Endothelial cell of coronary artery (primary cell): ENCODE measurements around the gene OPN1MW3. TPM values are rescaled to one million over a fixed set of nuclear protein-coding genes. Genes with fewer than 3 reads are reported as not detected.

ENCODE experiments used
- total RNA-seq: library from RNA; depleted of rRNA; stranded (reverse); fragments of >200 nt; gene quantifications from 2 replicates; pipeline ENCODE4 v1.2.3, GENCODE V29; 2014

The OPN1MW3 gene
- not detected in 2 replicates for total RNA-seq

GRCh38 chrX:154257282-154257681, at the start of gene OPN1MW3:
OPN1MW3 (plus strand) TSS chrX:154257582; CDS start chrX:154257620, 38 bp downstream.

GRCh38 chrX:154219456-154219855, 37.9 kb upstream of the OPN1MW3 start, which contains the start of gene OPN1MW2:
OPN1MW2 (plus strand) TSS chrX:154219756; CDS start chrX:154219816, 60 bp downstream.

GRCh38 chrX:154294791-154295574, 37.6 kb downstream of the OPN1MW3 start, which contains the start of gene TEX28:
TEX28 (minus strand) TSS chrX:154295124; CDS start chrX:154292117, 3,007 bp downstream.

GRCh38 chrX:154295664-154296310, 38.4 kb downstream of the OPN1MW3 start, which contains the start of gene TKTL1:
TKTL1 (plus strand) TSS chrX:154295795; CDS start chrX:154295860, 65 bp downstream.

Other genes with a start within 250 kb of the OPN1MW3 start
- gene IRAK1, start 237.7 kb upstream of the OPN1MW3 start, total RNA-seq = 69.3 and 71.9 TPM in 2 replicates
- 16.8 and 20.3 TPM in 2 replicates for gene MECP2, start 159.9 kb upstream of the OPN1MW3 start, total RNA-seq
- gene OPN1LW, start 113.3 kb upstream of the OPN1MW3 start, total RNA-seq = not detected in 2 replicates
- not detected in 2 replicates for gene OPN1MW, start 75.0 kb upstream of the OPN1MW3 start, total RNA-seq
- not detected in 2 replicates for gene OPN1MW2, start 37.8 kb upstream of the OPN1MW3 start, total RNA-seq
- gene TEX28, start 37.5 kb downstream of the OPN1MW3 start, total RNA-seq = not detected in 2 replicates
- not detected in 2 replicates for gene TKTL1, start 38.2 kb downstream of the OPN1MW3 start, total RNA-seq
- gene FLNA, start 117.1 kb downstream of the OPN1MW3 start, total RNA-seq = 2,046 and 3,187 TPM in 2 replicates
- gene EMD, start 121.7 kb downstream of the OPN1MW3 start, total RNA-seq = 19.9 and 20.2 TPM in 2 replicates
- gene RPL10, start 140.8 kb downstream of the OPN1MW3 start, total RNA-seq = 2,577 and 3,067 TPM in 2 replicates
- 105 and 122 TPM in 2 replicates for gene DNASE1L1, start 151.7 kb downstream of the OPN1MW3 start, total RNA-seq
- 13.2 and 32.1 TPM in 2 replicates for gene TAFAZZIN, start 154.0 kb downstream of the OPN1MW3 start, total RNA-seq
- gene ATP6AP1, start 171.1 kb downstream of the OPN1MW3 start, total RNA-seq = 62.0 and 87.5 TPM in 2 replicates
- gene GDI1, start 179.6 kb downstream of the OPN1MW3 start, total RNA-seq = 64.1 and 110 TPM in 2 replicates
- 83.4 and 111 TPM in 2 replicates for gene FAM50A, start 186.6 kb downstream of the OPN1MW3 start, total RNA-seq
- gene PLXNA3, start 200.7 kb downstream of the OPN1MW3 start, total RNA-seq = 8.3 and 16.8 TPM in 2 replicates
- 10.4 and 12.2 TPM in 2 replicates for gene LAGE3, start 221.7 kb downstream of the OPN1MW3 start, total RNA-seq
- 32.7 and 47.2 TPM in 2 replicates for gene UBL4A, start 229.0 kb downstream of the OPN1MW3 start, total RNA-seq
- gene SLC10A3, start 233.0 kb downstream of the OPN1MW3 start, total RNA-seq = 8.2 and 14.5 TPM in 2 replicates